Measurements from ENCODE around the gene DACH1.

Gene DACH1

DNA sequence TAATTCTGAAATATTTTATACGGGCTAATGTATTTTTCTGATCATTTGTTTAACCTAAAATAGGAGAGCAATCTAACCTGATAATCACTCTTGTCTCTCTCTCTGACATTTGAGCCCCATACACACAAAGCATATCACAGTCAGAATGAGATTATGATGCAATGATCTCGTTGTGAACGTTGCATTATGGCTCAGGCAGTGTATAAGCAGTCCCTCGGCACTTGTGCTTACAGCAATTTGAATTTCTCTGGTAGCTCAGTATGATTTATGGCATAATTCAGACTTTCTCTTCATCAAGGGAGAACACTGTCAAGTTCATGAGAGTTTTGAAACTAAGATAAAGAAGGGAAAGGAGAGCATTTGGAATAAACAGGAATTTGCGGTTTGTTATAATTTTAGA is 256.1 kb downstream of the DACH1 start (continued):
- TF ChIP-seq, protein P1, sequence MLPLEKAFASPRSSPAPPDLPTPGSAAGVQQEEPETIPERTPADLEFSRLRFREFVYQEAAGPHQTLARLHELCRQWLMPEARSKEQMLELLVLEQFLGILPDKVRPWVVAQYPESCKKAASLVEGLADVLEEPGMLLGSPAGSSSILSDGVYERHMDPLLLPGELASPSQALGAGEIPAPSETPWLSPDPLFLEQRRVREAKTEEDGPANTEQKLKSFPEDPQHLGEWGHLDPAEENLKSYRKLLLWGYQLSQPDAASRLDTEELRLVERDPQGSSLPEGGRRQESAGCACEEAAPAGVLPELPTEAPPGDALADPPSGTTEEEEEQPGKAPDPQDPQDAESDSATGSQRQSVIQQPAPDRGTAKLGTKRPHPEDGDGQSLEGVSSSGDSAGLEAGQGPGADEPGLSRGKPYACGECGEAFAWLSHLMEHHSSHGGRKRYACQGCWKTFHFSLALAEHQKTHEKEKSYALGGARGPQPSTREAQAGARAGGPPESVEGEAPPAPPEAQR (tag by site-specific recombination; IDR thresholded peaks at IDR 0.05) = no peak
- TF ChIP-seq, protein P2, sequence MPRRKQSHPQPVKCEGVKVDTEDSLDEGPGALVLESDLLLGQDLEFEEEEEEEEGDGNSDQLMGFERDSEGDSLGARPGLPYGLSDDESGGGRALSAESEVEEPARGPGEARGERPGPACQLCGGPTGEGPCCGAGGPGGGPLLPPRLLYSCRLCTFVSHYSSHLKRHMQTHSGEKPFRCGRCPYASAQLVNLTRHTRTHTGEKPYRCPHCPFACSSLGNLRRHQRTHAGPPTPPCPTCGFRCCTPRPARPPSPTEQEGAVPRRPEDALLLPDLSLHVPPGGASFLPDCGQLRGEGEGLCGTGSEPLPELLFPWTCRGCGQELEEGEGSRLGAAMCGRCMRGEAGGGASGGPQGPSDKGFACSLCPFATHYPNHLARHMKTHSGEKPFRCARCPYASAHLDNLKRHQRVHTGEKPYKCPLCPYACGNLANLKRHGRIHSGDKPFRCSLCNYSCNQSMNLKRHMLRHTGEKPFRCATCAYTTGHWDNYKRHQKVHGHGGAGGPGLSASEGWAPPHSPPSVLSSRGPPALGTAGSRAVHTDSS (tag by site-specific recombination; IDR thresholded peaks at IDR 0.05) = no peak
- TF ChIP-seq ZNF112 (tag by site-specific recombination; IDR thresholded peaks at IDR 0.05) = no peak
- TF ChIP-seq ZNF707 (tag by site-specific recombination; IDR thresholded peaks at IDR 0.05) = no peak
- TF ChIP-seq BCL11B (tag by site-specific recombination; IDR thresholded peaks at IDR 0.05; ENCODE audit: low read depth) = no peak
- TF ChIP-seq ZNF623 (tag by site-specific recombination; IDR thresholded peaks at IDR 0.05) = no peak
- TF ChIP-seq ZNF561 (tag by site-specific recombination; IDR thresholded peaks at IDR 0.05; ENCODE audit: borderline replicate concordance) = 0 out of 2 replicates have a peak, but pooled peaks have one; percentile 34
- TF ChIP-seq ZNF521 (tag by site-specific recombination; IDR thresholded peaks at IDR 0.05) = no peak
- TF ChIP-seq, protein P3, sequence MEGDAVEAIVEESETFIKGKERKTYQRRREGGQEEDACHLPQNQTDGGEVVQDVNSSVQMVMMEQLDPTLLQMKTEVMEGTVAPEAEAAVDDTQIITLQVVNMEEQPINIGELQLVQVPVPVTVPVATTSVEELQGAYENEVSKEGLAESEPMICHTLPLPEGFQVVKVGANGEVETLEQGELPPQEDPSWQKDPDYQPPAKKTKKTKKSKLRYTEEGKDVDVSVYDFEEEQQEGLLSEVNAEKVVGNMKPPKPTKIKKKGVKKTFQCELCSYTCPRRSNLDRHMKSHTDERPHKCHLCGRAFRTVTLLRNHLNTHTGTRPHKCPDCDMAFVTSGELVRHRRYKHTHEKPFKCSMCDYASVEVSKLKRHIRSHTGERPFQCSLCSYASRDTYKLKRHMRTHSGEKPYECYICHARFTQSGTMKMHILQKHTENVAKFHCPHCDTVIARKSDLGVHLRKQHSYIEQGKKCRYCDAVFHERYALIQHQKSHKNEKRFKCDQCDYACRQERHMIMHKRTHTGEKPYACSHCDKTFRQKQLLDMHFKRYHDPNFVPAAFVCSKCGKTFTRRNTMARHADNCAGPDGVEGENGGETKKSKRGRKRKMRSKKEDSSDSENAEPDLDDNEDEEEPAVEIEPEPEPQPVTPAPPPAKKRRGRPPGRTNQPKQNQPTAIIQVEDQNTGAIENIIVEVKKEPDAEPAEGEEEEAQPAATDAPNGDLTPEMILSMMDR (tag by site-specific recombination; IDR thresholded peaks at IDR 0.05) = no peak
- TF ChIP-seq, protein P4, sequence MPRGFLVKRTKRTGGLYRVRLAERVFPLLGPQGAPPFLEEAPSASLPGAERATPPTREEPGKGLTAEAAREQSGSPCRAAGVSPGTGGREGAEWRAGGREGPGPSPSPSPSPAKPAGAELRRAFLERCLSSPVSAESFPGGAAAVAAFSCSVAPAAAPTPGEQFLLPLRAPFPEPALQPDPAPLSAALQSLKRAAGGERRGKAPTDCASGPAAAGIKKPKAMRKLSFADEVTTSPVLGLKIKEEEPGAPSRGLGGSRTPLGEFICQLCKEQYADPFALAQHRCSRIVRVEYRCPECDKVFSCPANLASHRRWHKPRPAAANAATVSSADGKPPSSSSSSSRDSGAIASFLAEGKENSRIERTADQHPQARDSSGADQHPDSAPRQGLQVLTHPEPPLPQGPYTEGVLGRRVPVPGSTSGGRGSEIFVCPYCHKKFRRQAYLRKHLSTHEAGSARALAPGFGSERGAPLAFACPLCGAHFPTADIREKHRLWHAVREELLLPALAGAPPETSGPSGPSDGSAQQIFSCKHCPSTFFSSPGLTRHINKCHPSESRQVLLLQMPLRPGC (tag by site-specific recombination; IDR thresholded peaks at IDR 0.05) = no peak
- TF ChIP-seq, protein P5, sequence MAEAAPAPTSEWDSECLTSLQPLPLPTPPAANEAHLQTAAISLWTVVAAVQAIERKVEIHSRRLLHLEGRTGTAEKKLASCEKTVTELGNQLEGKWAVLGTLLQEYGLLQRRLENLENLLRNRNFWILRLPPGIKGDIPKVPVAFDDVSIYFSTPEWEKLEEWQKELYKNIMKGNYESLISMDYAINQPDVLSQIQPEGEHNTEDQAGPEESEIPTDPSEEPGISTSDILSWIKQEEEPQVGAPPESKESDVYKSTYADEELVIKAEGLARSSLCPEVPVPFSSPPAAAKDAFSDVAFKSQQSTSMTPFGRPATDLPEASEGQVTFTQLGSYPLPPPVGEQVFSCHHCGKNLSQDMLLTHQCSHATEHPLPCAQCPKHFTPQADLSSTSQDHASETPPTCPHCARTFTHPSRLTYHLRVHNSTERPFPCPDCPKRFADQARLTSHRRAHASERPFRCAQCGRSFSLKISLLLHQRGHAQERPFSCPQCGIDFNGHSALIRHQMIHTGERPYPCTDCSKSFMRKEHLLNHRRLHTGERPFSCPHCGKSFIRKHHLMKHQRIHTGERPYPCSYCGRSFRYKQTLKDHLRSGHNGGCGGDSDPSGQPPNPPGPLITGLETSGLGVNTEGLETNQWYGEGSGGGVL (tag by site-specific recombination; IDR thresholded peaks at IDR 0.05) = no peak
- TF ChIP-seq, protein P6, sequence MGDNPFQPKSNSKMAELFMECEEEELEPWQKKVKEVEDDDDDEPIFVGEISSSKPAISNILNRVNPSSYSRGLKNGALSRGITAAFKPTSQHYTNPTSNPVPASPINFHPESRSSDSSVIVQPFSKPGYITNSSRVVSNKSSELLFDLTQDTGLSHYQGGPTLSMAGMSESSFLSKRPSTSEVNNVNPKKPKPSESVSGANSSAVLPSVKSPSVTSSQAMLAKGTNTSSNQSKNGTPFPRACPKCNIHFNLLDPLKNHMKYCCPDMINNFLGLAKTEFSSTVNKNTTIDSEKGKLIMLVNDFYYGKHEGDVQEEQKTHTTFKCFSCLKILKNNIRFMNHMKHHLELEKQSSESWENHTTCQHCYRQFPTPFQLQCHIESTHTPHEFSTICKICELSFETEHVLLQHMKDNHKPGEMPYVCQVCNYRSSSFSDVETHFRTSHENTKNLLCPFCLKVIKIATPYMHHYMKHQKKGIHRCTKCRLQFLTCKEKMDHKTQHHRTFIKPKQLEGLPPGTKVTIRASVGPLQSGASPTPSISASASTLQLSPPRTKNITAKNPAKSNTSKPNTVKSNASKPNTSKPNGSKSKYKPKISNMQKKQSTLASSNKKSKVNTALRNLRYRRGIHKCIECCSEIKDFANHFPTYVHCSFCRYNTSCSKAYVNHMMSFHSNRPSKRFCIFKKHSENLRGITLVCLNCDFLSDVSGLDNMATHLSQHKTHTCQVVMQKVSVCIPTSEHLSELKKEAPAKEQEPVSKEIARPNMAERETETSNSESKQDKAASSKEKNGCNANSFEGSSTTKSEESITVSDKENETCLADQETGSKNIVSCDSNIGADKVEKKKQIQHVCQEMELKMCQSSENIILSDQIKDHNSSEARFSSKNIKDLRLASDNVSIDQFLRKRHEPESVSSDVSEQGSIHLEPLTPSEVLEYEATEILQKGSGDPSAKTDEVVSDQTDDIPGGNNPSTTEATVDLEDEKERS (tag by site-specific recombination; IDR thresholded peaks at IDR 0.05) = no peak
- TF ChIP-seq ZNF610 (tag by site-specific recombination; IDR thresholded peaks at IDR 0.05; ENCODE audit: borderline replicate concordance) = no peak
- no peak for TF ChIP-seq ZNF596 (tag by site-specific recombination; IDR thresholded peaks at IDR 0.05)
- TF ChIP-seq, protein P7, sequence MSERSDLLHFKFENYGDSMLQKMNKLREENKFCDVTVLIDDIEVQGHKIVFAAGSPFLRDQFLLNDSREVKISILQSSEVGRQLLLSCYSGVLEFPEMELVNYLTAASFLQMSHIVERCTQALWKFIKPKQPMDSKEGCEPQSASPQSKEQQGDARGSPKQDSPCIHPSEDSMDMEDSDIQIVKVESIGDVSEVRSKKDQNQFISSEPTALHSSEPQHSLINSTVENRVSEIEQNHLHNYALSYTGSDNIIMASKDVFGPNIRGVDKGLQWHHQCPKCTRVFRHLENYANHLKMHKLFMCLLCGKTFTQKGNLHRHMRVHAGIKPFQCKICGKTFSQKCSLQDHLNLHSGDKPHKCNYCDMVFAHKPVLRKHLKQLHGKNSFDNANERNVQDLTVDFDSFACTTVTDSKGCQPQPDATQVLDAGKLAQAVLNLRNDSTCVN (tag by site-specific recombination; optimal IDR thresholded peaks at IDR 0.05) = no peak
- TF ChIP-seq ZNF140 (tag by site-specific recombination; IDR thresholded peaks at IDR 0.05) = no peak
- no peak for TF ChIP-seq GLI4 (tag by site-specific recombination; IDR thresholded peaks at IDR 0.05)
- no peak for TF ChIP-seq KLF1 (tag by site-specific recombination; IDR thresholded peaks at IDR 0.05)
- TF ChIP-seq ZBTB8A (tag by site-specific recombination; IDR thresholded peaks at IDR 0.05) = no peak
- TF ChIP-seq YY2 (tag by site-specific recombination; IDR thresholded peaks at IDR 0.05) = no peak
- TF ChIP-seq ZEB2 (tag by site-specific recombination; IDR thresholded peaks at IDR 0.05) = peak; percentile 38; the same call in 1 of the 2 replicates
- TF ChIP-seq, protein P8, sequence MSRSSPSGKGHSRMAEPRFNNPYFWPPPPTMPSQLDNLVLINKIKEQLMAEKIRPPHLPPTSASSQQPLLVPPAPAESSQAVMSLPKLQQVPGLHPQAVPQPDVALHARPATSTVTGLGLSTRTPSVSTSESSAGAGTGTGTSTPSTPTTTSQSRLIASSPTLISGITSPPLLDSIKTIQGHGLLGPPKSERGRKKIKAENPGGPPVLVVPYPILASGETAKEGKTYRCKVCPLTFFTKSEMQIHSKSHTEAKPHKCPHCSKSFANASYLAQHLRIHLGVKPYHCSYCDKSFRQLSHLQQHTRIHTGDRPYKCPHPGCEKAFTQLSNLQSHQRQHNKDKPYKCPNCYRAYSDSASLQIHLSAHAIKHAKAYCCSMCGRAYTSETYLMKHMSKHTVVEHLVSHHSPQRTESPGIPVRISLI (tag by site-specific recombination; IDR thresholded peaks at IDR 0.05) = no peak
- TF ChIP-seq ZNF544 (tag by site-specific recombination; IDR thresholded peaks at IDR 0.05) = no peak
- TF ChIP-seq ZNF184 (tag by site-specific recombination; IDR thresholded peaks at IDR 0.05) = no peak
- no peak for TF ChIP-seq ZSCAN16 (tag by site-specific recombination; IDR thresholded peaks at IDR 0.05)
- TF ChIP-seq MEIS1 (CRISPR knock-in tag; IDR thresholded peaks at IDR 0.05; ENCODE audit: borderline replicate concordance) = no peak
- TF ChIP-seq ZNF292 (tag by site-specific recombination; IDR thresholded peaks at IDR 0.05; ENCODE audit: borderline replicate concordance, low read depth) = no peak
- TF ChIP-seq HOXD13 (CRISPR knock-in tag; IDR thresholded peaks at IDR 0.05; ENCODE audit: borderline replicate concordance) = no peak
